Measurements from ENCODE around the gene C11orf91.
"Not testable (repeated sequence)": the region's sequence is repeated elsewhere in the genome, so short reads cannot be mapped to it uniquely, and the experiment has no call there.

The C11orf91 gene

GRCh38 chr11:33721426-33721825 is 20.8 kb upstream of the C11orf91 start:
- no peak for DNase-seq

DNA sequence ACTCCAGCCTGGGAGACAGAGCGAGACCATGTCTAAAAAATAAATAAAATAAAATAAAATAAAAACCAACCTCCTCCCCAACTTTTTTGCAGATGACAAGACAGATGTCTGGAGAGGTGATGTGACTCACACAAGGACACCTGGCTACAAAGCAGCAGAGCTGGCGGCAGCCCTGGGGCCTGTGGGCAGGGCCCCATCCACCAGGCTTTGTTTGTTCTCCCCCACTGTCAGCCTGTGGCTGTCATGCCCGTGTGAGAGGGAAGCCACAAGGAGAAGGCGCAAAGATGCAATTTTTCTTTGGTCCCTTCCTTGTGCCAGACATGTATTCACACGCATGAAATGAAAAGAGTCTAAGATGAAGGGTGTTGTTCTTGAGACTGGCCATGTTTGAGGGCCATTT is 19.0 kb upstream of the C11orf91 start:
- DNase-seq: no peak

DNA sequence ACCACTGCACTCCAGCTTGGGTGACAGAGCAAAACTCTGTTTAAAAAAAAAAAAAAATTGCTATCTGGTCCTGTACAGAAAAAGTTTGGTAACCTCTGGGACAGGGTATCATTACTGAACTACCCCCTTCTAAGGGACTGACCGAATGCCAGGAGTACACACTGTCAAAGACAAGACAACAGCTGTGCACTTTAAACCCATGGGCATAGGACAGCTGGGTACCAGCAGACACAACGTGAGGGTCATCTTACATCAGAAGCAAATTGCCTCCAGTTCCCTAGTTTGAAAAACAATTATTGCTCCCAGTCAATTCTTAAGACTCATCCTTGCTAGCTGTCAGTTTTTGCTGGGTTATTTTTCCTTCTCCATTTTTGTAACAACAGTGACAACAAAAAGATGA is 17.8 kb upstream of the C11orf91 start:
- DNase-seq: no peak

DNA sequence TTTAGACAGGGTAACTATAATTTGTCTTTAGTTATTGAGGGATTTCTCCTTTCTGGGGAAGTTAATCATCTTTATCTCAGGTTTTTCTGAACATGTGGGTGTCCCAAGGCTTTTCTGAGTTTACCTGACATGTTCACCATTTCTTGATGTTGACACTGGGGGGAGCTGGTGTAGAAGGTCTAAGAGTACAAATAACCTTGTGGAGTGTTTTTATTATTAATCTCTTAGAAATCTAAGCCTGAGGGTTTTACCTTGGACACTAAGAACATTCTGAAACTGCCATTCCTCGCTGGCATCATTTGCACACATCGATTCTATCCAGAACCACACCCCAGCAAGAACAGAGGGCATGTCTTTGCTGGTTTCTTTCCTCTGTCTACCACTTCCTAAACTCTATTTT is 15.6 kb upstream of the C11orf91 start:
- no peak for DNase-seq

DNA sequence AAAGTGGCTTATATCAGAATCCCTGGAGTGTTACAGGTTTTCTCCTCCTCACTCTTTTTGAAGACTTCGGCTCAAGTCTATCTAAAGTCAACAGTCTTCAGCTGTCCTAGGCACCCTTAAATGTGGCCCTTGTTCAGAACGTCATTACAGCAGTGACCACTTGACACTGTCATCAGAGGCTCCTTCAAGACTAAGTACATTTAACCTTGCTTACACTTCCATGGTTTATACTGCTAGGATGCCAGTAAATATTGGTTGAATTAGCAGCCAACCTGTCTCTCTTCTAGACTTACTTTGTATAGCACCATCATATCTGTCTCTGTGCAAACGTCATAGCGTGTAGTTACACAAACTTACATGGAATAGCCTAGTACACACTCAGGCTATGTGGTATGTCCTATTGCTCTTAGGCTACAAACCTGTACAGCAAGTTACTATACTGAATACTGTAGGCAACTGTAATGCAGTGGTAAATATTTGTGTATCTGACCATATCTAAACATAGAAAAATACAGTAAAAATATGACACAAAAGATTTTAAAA is 13.3 kb upstream of the C11orf91 start:
- DNase-seq: no peak

- DNase-seq: no peak
Observed at GRCh38 chr11:33713151-33713855, 12.7 kb upstream of the C11orf91 start.

- no peak for DNase-seq
Observed at GRCh38 chr11:33712436-33712835, 11.8 kb upstream of the C11orf91 start.

DNA sequence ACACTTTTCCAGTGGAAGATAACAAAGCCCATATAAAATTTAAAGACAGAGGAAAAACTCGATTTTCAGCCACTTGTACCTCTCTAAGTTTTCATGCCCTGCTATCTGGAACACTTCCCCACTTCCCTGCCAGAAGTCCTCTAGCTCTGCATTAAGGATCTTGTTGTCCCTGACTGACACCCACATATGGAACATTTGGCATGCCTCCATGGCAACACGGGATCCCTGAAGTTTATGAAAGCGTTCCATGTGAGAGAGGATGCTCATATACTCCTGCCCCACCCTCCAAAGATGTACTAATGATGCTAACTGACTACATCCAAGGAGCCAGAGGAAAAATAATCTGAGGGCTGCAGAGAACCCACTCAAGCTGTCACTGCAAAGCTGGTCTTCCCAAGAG is 8.8 kb upstream of the C11orf91 start:
- DNase-seq: no peak

- no peak for DNase-seq
Observed at GRCh38 chr11:33708985-33709384, 8.4 kb upstream of the C11orf91 start.

DNA sequence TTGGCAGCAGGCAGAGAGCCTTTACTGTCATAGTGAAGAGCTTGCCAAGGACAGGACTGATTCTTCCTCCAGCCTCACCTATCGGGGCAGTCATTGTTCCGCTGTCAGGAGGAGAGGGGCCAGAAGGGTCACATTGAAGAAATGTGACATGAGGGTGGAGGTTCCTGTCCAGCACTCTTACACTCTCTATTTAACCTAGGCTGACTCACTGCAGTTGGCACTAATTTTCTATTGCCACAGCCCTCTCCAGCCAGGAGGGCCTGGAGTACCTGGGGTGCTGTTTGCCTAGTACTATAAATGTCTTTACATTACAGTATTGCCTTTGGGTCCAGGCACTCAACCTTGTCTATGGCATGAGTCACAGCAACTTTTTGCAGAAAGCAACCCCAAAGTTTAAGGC is 7.2 kb upstream of the C11orf91 start:
- DNase-seq: not testable (repeated sequence)

DNA sequence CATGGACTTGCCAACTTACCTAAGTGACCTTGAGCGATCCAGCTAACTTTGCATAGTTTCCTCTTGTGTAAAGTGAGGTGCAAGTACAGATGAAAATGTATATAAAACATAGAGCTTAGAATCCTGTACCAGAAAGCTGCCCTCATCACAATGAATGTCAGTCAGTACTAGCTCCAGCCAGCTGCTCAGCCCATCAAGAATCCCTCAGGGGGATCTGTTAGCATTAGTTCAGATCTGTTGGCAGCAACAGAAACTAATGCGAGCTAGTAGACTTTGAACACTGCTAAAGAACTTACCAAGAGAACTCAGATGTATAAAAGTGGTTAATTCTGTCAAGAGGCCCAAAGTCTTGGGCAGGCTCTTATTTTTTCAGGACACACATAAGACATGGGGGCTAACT is 6.3 kb upstream of the C11orf91 start:
- no peak for DNase-seq

GRCh38 chr11:33706546-33706945 is 5.9 kb upstream of the C11orf91 start:
- DNase-seq: no peak

DNA sequence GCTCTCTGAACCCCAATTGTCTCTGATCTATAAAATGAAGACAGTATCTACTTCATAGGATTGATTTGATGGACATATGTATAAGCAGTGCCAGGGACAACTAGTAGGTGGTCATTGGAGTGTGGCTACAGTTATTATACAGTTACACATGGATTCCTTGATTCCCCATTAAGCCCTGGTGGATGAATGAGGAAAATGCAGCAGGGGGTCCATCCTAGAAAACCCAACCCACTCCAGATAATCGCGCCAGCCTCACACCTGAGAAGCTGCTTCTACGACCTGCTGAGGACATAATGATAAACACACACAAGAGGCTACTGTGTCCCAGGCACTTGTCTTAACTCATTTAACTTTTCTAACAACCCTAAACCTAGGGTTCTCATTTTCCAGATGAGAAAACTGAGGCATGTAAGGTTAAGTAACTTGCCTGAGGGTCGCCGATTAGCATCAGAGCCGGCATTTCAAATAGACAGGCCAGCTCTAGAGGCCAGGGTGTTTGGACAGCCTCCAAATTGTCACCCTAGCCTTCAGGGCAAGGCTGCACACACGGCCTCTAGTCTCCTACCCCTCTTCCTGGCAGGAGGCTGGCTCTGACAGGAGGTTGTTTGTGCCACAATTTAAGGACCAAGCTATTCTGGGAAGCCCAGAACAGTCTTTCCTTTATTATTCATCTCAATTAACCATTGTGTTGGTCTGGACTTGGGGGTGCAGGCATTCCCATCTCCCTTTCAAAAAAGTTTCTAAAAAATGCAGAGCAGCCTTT is 3.8 kb upstream of the C11orf91 start:
- DNase-seq: no peak

DNA sequence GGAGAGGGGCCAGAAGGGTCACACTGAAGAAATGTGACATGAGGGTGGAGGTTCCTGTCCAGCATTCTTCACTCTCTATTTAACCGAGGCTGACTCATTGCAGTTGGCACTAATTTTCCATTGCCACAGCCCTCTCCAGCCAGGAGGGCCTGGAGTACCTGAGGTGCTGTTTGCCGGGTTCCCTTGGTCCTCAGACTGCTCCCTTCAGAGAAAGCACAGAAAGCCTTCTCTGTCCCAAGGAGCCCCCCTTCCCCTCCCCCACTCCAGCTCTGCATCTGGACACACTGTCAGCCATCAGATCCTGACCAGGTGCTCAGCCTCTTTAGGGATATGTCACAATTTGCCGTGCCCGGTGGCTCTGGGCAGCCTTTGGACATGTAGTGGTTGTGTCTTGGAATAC is 3.2 kb upstream of the C11orf91 start:
- no peak for DNase-seq

GRCh38 chr11:33703234-33703633 is 2.6 kb upstream of the C11orf91 start:
- no peak for DNase-seq

DNA sequence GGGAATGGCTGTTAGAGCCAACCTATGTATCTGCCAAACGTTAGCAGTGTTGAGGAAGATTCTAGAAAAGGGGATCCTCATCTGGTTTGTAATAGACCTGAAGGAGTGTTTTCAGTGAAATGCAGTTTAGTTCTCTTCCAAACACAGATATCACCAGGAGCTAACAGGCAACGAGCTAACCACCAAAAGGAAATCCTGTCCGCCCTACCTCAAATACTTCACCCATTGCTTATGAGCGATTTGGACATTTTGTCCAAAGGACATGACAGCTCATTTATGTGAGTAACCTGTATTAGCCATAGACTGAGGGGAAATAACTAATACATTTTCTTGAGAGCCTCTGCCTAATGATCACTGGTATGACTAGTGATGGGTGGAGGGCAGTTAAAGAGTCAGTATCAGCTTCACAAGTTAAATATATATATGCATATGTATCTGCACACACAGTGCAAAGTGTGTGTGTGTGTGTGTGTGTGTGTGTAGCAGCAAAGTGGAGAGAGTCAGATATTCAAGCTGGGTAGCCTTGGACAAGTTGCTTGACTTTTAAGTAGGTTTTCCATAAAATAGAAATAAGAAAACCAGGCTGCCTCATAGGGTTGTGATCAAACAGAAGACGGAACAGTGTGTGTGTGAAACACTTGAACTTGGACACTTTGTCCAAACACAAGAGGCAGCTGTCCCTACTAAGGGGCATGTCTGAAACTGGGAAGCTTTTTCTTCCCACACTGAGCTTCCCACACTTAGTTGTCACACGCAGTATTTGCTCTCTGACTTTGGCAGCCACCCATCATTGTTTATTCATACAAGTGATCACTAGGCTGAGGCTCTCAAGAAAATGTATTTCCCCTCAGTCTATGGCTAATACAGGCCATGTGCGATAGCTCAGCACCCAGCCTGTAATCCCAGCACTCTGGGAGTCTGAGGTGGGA is 940 bp upstream of the C11orf91 start:
- no peak for DNase-seq

DNA sequence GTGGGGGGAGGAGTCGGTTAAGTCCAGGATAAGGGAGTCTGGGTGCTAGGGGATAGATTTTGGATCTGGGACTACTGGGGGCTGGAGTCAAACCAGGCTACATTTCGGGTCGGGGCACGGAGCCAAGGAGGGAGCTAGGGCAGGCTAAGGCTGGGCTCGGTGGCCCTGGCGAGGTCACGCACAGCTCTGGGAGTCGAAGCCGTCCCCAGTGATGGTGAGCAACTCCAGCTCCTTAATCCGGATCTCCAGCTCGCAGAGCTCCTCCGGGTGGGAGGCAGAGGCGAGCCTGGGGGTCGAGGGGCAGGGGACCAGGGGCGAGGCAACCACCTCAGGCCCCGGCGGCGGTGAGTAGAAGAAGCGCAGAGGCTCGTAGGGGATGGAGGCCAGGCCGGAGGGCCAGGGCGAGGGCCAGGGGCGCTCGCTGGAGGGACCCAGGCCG is 544 bp downstream of the C11orf91 start:
- DNase-seq: no peak

GRCh38 chr11:33699515-33700062 is 1.0 kb downstream of the C11orf91 start:
- DNase-seq: no peak

- DNase-seq: no peak
Observed at GRCh38 chr11:33698921-33699320, 1.7 kb downstream of the C11orf91 start.

DNA sequence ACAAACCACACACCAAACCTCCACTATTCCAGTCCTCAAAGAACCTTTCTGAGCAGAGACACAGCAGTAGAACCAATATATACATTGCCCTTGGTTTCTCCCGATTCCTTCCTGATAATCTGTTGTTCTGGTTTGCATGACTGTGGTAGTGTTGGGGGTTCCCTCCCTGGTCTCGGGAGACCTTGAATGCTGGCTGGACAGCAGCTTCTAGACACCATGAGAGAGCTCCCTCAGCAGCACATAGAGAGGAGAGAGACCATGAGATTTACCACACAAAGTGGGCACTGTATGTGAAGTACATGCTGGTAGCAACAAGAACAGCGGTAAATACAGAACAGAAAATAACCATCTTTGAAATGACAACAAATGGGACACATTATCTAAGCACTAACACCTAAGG is 2.6 kb downstream of the C11orf91 start:
- DNase-seq: no peak

- no peak for DNase-seq
Observed at GRCh38 chr11:33696931-33697638, 3.5 kb downstream of the C11orf91 start.

GRCh38 chr11:33696411-33696810 is 4.2 kb downstream of the C11orf91 start:
- DNase-seq: no peak

Data from activated CD4-positive, CD25-positive, alpha-beta regulatory T cell treated with anti-CD3 and anti-CD28 coated beads, Interleukin-2, amount 50 U/mL, for 72 hours (primary cell).